Lower leg skin (tissue), 3 donors: ENCODE data around the gene UGT1A4.

Experiments used
- POLR2A ChIP-seq, 2 donors: fragments of 450-650 bp; IDR thresholded peaks; one replicate each; pipeline ENCODE4 v1.6.1; 2016 to 2017; ENCODE audit warnings: antibody characterized with exemption in 2 of 2, mild to moderate bottlenecking in 1 of 2, moderate library complexity in 1 of 2
- TF ChIP-seq, protein P1 (sequence below), 3 donors: fragments of 450-650 bp; IDR thresholded peaks; one replicate each; pipeline ENCODE4 v1.5.1; 2016; ENCODE audit warnings: antibody characterized with exemption in 3 of 3, mild to moderate bottlenecking in 3 of 3, moderate library complexity in 2 of 3

DNA sequence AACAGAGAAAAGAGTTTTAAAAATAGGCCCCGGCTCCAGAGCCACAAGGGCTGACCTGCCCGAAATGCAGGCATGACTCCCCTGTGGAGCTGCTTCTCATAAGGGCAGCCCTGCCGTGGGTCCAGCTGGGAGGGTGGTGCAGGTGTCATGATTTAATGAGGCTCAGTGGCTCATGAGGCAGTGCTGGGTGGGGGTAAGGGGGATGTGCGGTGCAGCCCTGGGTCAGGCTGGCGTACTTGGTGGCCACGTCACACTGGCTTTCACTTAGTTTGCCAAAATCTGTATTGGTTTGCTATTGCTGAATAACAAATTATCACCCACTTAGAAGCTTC, 102.2 kb downstream of the UGT1A4 start:
- no peak for TF ChIP-seq POLR2A (IDR thresholded peaks at IDR 0.05)
- TF ChIP-seq, protein P1, sequence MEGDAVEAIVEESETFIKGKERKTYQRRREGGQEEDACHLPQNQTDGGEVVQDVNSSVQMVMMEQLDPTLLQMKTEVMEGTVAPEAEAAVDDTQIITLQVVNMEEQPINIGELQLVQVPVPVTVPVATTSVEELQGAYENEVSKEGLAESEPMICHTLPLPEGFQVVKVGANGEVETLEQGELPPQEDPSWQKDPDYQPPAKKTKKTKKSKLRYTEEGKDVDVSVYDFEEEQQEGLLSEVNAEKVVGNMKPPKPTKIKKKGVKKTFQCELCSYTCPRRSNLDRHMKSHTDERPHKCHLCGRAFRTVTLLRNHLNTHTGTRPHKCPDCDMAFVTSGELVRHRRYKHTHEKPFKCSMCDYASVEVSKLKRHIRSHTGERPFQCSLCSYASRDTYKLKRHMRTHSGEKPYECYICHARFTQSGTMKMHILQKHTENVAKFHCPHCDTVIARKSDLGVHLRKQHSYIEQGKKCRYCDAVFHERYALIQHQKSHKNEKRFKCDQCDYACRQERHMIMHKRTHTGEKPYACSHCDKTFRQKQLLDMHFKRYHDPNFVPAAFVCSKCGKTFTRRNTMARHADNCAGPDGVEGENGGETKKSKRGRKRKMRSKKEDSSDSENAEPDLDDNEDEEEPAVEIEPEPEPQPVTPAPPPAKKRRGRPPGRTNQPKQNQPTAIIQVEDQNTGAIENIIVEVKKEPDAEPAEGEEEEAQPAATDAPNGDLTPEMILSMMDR (IDR thresholded peaks at IDR 0.05), result no peak
